K562 (cell line): ENCODE measurements around the gene C16orf92. TPM values are rescaled to one million over a fixed set of nuclear protein-coding genes. Genes with fewer than 3 reads are reported as not detected.

Source experiments
- ATAC-seq: fragments of 200-7000 bp; cut with Tn5 transposase; 3 replicates; pipeline ENCODE4 v1.9.1; 2020; ENCODE audit warnings: moderate library complexity
- BruUV-seq: library from RNA; stranded (reverse); fragments of 400-500 nt; replicated peaks from 2 replicates; lab custom pipeline; 2021; lab: Mats Ljungman, UMichigan
- CTCF ChIA-PET: fragments of 300-600 bp; formaldehyde crosslinking; extraction: SDS; loops from one replicate; lab custom pipeline; 2021; ENCODE audit warnings: low intra/inter-chr PET ratio; lab: Yijun Ruan, JAX
- POLR2A ChIA-PET: fragments of 300-600, 350-650 bp; sonication (Branson Sonifier 250); formaldehyde crosslinking; extraction: SDS; loops from one replicate; lab custom pipeline; 2021; ENCODE audit warnings: antibody characterized with exemption, inconsistent platforms; lab: Yijun Ruan, JAX
- DNase-seq, 4 experiments: peaks; one replicate each; pipeline versions ENCODE4 v3.0.0 to v3.0.0-alpha.2; 2011 to 2018; ENCODE audit warnings: low spot score in 3 of 4, mixed read lengths in 3 of 4; ENCODE audit errors: extremely low read depth in 1 of 4
- FAIRE-seq: peaks from 2 replicates; lab custom pipeline; 2011; peaks lifted over from hg19 to GRCh38; lab: Jason Lieb, UNC
- H2AFZ ChIP-seq: 2 replicates; pipeline ENCODE4 v1.6.0; 2011; ENCODE audit warnings: low read depth, low read length, control low read depth, inconsistent platforms
- H3K27ac ChIP-seq: fragments of 200-600 bp; 3 replicates; pipeline ENCODE4 v1.8.0; 2011; ENCODE audit warnings: low read depth, mild to moderate bottlenecking, control low read depth, inconsistent platforms, low read length, moderate library complexity, mixed read lengths; ENCODE audit errors: extremely low read depth
- H3K27me3 ChIP-seq, 2 experiments: fragments of 300-600 bp in 1 of 2; 2 replicates in 1 of 2; 3 replicates in 1 of 2; pipeline versions ENCODE4 v1.6.0 to v1.8.0; 2011; ENCODE audit warnings: inconsistent platforms in 2 of 2, low read length in 2 of 2, mild to moderate bottlenecking in 1 of 2, mixed read lengths in 1 of 2, moderate library complexity in 1 of 2; ENCODE audit not compliant: control insufficient read depth in 2 of 2, insufficient read depth in 2 of 2
- H3K36me3 ChIP-seq: fragments of 300-600 bp; 3 replicates; pipeline ENCODE4 v1.8.0; 2011; ENCODE audit warnings: mild to moderate bottlenecking, low read length, inconsistent platforms; ENCODE audit not compliant: control insufficient read depth, insufficient read depth
- H3K4me1 ChIP-seq, 2 experiments: fragments of 200-600 bp in 1 of 2; replicated peaks in 1 of 2; 2 replicates in 1 of 2; 3 replicates in 1 of 2; pipeline versions ENCODE4 v1.5.1 to v1.8.0; 2011; ENCODE audit warnings: inconsistent platforms in 2 of 2, low read length in 2 of 2, mild to moderate bottlenecking in 1 of 2, mixed read lengths in 1 of 2, moderate library complexity in 1 of 2; ENCODE audit not compliant: control insufficient read depth in 2 of 2, insufficient read depth in 2 of 2
- H3K4me2 ChIP-seq: 2 replicates; pipeline ENCODE4 v1.6.1; 2011; ENCODE audit warnings: low read length, control low read depth, inconsistent platforms, mixed read lengths; ENCODE audit not compliant: insufficient read depth
- H3K4me3 ChIP-seq: fragments of 200-600 bp; sonication (generic), shearing (Covaris generic); 2 replicates; pipeline ENCODE4 v1.5.1; 2016; ENCODE audit warnings: control low read depth, inconsistent platforms
- H3K79me2 ChIP-seq: fragments of 200-600 bp; 3 replicates; pipeline ENCODE4 v1.8.0; 2011; ENCODE audit warnings: low read length, inconsistent platforms; ENCODE audit not compliant: control insufficient read depth, insufficient read depth
- H3K9ac ChIP-seq, 2 experiments: 2 replicates each; pipeline versions ENCODE4 v1.6.0 to v1.6.1; 2011; ENCODE audit warnings: low read depth in 2 of 2, low read length in 2 of 2, control low read depth in 1 of 2, inconsistent platforms in 1 of 2, mild to moderate bottlenecking in 1 of 2, mixed read lengths in 1 of 2; ENCODE audit not compliant: insufficient read depth in 1 of 2
- H3K9me1 ChIP-seq: one replicate; pipeline ENCODE4 v1.6.0; 2011; ENCODE audit warnings: inconsistent platforms, mild to moderate bottlenecking, low read length, moderate library complexity; ENCODE audit not compliant: control insufficient read depth, insufficient read depth
- H3K9me3 ChIP-seq: replicated peaks from 2 replicates; pipeline ENCODE4 v1.5.1; 2011; ENCODE audit warnings: low read depth, low read length, inconsistent platforms; ENCODE audit not compliant: control insufficient read depth, insufficient read depth
- H4K20me1 ChIP-seq: replicated peaks from 2 replicates; pipeline ENCODE4 v1.6.1; 2011; ENCODE audit warnings: low read length, inconsistent platforms, mixed read lengths; ENCODE audit not compliant: control insufficient read depth, insufficient read depth
- CSDE1 ChIP-seq, 2 experiments: fragments of 450-650 bp; IDR thresholded peaks; 2 replicates each; pipeline ENCODE4 v1.6.1; 2016; ENCODE audit warnings: mild to moderate bottlenecking in 1 of 2
- JUND ChIP-seq, 2 experiments: IDR thresholded peaks; 2 replicates in 1 of 2; 3 replicates in 1 of 2; pipeline ENCODE4 v1.6.1; 2011; ENCODE audit warnings: borderline replicate concordance in 2 of 2, low read depth in 2 of 2, low read length in 2 of 2, improper control_type of control experiment in 1 of 2, missing biosample characterization in 1 of 2, missing genetic modification characterization in 1 of 2, missing genetic modification reagents in 1 of 2
- ZNF121 ChIP-seq: sonication (generic); formaldehyde crosslinking; conservative IDR thresholded peaks from 2 replicates; pipeline ENCODE4 v1.8.0; 2022; ENCODE audit warnings: missing genetic modification reagents
- WGBS: fragments of 100-300 bp; shearing (Covaris generic); methylation state at CpG from one replicate; pipeline ENCODE4 v1.1.6; 2016; ENCODE audit warnings: low coverage, mixed read lengths; ENCODE audit not compliant: insufficient coverage; ENCODE audit errors: missing lambda C conversion rate; 5-methylcytosine and 5-hydroxymethylcytosine counted together
- in situ Hi-C: fragments of 300-500 bp; cut with MboI; formaldehyde crosslinking; loops from 4 replicates; pipeline ENCODE4 v1.15.0; 2018; ENCODE audit warnings: inconsistent platforms, mixed read lengths
- intact Hi-C: fragments of 100-400 bp; cut with micrococcal nuclease; formaldehyde crosslinking; loops from 2 replicates; pipeline ENCODE4 v1.14.2; 2022
- polyA plus RNA-seq, 8 experiments: library from polyadenylated mRNA; depleted of rRNA in 4 of 8; stranded (reverse) in 5 of 8; unstranded in 3 of 8; fragments of >200 nt; fragmentation: Nextera tagmentation in 2 of 8; fragmentation: Illumina TruSeq in 1 of 8; extraction: Ambion mirVana in 2 of 8; extraction: Trizol in 1 of 8; gene quantifications; 2 replicates each; pipeline versions ENCODE4 v1.2.1 to v1.2.3, GENCODE V29; 2011 to 2014; ENCODE audit warnings: inconsistent platforms in 1 of 8, missing spikeins in 1 of 8
- total RNA-seq, 7 experiments: library from RNA; depleted of rRNA in 6 of 7; stranded (reverse); fragments of >200 nt in 6 of 7; fragmentation: Illumina TruSeq in 2 of 7; extraction: Trizol in 2 of 7; gene quantifications; 2 replicates each; pipeline versions ENCODE4 v1.2.1 to v1.2.3, GENCODE V29; 2011 to 2021; ENCODE audit warnings: low replicate concordance in 1 of 7
- TF ChIP-seq, protein P1 (sequence below): fragments of 450-650 bp; IDR thresholded peaks from 2 replicates; pipeline ENCODE4 v1.6.1; 2017; ENCODE audit warnings: antibody characterized with exemption, mild to moderate bottlenecking
- TF ChIP-seq, protein P2 (sequence below): fragments of 450-650 bp; IDR thresholded peaks from 2 replicates; pipeline ENCODE4 v1.6.1; 2017; ENCODE audit warnings: antibody characterized with exemption
- TF ChIP-seq, protein P3 (sequence below), 2 experiments: fragments of 450-650 bp; IDR thresholded peaks; 2 replicates each; pipeline ENCODE4 v1.6.1; 2016; ENCODE audit warnings: mild to moderate bottlenecking in 2 of 2, borderline replicate concordance in 1 of 2, low read depth in 1 of 2, moderate library complexity in 1 of 2

Gene C16orf92
- total and polyA plus RNA-seq, 9 of the 15 experiments (the other 6 are each of a cell fraction or from before 2014, with no cell fraction given) = not detected

DNA sequence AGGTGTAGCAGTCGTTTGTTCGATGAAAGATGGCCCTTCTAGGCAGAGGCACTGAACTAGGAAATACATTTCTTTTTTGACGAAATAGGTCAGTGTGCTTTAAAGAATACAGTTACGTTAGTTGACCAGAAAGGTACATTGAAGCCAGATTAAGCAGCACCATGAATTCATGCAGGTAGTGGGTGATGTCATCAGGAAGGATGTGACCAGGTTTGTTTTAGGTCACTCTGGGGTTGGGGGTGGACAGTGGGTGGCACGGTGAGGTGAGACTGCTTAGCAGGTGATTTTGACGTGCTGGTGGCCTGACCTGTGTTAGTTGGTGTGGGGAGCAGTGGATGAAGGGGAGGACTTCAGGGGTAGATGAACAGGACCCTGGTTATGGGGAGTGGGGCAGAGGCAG is 23.4 kb upstream of the C16orf92 start:
- POLR2A ChIA-PET = no interaction called here
- ATAC-seq (no peak), FAIRE-seq (no peak), DNase-seq (no peak)
- BruUV-seq = no TSS peak
- Histone ChIP-seq H3K9me3 (no peaks in the 10 kb centered on the region), H3K79me2 (peaks cover 15% of the 10 kb centered on the region), H3K9ac (no peak overlapping the region), H3K36me3 (peaks cover 29% of the 10 kb centered on the region; the same call in 2 of the 3 replicates), H3K4me1 (peaks cover 10 to 53% of the 10 kb centered on the region in 2 experiments; a peak in 4 of 5 replicates), H4K20me1 (no peaks in the 10 kb centered on the region), H3K27ac (no peak overlapping the region), H3K4me2 (no peak overlapping the region), H3K9me1 (no peaks in the 10 kb centered on the region), H2AFZ (no peak overlapping the region), H3K4me3 (no peak overlapping the region), H3K27me3 (no peaks in the 10 kb centered on the region)
- CTCF ChIA-PET = no interaction called here
- intact Hi-C loops (loop anchor here (5.0 kb wide), 1 partner anchor 72 kb away; the partner anchor contains the start of gene KCTD13), in situ Hi-C loops (no loop called here)
- 88% methylated on average over 6 of the region's 6 CpGs for WGBS
- TF ChIP-seq, protein P1, sequence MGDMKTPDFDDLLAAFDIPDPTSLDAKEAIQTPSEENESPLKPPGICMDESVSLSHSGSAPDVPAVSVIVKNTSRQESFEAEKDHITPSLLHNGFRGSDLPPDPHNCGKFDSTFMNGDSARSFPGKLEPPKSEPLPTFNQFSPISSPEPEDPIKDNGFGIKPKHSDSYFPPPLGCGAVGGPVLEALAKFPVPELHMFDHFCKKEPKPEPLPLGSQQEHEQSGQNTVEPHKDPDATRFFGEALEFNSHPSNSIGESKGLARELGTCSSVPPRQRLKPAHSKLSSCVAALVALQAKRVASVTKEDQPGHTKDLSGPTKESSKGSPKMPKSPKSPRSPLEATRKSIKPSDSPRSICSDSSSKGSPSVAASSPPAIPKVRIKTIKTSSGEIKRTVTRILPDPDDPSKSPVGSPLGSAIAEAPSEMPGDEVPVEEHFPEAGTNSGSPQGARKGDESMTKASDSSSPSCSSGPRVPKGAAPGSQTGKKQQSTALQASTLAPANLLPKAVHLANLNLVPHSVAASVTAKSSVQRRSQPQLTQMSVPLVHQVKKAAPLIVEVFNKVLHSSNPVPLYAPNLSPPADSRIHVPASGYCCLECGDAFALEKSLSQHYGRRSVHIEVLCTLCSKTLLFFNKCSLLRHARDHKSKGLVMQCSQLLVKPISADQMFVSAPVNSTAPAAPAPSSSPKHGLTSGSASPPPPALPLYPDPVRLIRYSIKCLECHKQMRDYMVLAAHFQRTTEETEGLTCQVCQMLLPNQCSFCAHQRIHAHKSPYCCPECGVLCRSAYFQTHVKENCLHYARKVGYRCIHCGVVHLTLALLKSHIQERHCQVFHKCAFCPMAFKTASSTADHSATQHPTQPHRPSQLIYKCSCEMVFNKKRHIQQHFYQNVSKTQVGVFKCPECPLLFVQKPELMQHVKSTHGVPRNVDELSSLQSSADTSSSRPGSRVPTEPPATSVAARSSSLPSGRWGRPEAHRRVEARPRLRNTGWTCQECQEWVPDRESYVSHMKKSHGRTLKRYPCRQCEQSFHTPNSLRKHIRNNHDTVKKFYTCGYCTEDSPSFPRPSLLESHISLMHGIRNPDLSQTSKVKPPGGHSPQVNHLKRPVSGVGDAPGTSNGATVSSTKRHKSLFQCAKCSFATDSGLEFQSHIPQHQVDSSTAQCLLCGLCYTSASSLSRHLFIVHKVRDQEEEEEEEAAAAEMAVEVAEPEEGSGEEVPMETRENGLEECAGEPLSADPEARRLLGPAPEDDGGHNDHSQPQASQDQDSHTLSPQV = no peak
- TF ChIP-seq ZNF121 (CRISPR knock-in tag) (no peak), CSDE1 (IDR thresholded peaks at IDR 0.05) (no peak), JUND (IDR thresholded peaks at IDR 0.05; ENCODE audit: borderline replicate concordance, low read depth, low read length) (no peak), JUND (tag; IDR thresholded peaks at IDR 0.05; ENCODE audit: borderline replicate concordance, low read depth, low read length) (no peak)
- TF ChIP-seq, protein P2, sequence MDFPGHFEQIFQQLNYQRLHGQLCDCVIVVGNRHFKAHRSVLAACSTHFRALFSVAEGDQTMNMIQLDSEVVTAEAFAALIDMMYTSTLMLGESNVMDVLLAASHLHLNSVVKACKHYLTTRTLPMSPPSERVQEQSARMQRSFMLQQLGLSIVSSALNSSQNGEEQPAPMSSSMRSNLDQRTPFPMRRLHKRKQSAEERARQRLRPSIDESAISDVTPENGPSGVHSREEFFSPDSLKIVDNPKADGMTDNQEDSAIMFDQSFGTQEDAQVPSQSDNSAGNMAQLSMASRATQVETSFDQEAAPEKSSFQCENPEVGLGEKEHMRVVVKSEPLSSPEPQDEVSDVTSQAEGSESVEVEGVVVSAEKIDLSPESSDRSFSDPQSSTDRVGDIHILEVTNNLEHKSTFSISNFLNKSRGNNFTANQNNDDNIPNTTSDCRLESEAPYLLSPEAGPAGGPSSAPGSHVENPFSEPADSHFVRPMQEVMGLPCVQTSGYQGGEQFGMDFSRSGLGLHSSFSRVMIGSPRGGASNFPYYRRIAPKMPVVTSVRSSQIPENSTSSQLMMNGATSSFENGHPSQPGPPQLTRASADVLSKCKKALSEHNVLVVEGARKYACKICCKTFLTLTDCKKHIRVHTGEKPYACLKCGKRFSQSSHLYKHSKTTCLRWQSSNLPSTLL = no peak
- TF ChIP-seq, protein P3, sequence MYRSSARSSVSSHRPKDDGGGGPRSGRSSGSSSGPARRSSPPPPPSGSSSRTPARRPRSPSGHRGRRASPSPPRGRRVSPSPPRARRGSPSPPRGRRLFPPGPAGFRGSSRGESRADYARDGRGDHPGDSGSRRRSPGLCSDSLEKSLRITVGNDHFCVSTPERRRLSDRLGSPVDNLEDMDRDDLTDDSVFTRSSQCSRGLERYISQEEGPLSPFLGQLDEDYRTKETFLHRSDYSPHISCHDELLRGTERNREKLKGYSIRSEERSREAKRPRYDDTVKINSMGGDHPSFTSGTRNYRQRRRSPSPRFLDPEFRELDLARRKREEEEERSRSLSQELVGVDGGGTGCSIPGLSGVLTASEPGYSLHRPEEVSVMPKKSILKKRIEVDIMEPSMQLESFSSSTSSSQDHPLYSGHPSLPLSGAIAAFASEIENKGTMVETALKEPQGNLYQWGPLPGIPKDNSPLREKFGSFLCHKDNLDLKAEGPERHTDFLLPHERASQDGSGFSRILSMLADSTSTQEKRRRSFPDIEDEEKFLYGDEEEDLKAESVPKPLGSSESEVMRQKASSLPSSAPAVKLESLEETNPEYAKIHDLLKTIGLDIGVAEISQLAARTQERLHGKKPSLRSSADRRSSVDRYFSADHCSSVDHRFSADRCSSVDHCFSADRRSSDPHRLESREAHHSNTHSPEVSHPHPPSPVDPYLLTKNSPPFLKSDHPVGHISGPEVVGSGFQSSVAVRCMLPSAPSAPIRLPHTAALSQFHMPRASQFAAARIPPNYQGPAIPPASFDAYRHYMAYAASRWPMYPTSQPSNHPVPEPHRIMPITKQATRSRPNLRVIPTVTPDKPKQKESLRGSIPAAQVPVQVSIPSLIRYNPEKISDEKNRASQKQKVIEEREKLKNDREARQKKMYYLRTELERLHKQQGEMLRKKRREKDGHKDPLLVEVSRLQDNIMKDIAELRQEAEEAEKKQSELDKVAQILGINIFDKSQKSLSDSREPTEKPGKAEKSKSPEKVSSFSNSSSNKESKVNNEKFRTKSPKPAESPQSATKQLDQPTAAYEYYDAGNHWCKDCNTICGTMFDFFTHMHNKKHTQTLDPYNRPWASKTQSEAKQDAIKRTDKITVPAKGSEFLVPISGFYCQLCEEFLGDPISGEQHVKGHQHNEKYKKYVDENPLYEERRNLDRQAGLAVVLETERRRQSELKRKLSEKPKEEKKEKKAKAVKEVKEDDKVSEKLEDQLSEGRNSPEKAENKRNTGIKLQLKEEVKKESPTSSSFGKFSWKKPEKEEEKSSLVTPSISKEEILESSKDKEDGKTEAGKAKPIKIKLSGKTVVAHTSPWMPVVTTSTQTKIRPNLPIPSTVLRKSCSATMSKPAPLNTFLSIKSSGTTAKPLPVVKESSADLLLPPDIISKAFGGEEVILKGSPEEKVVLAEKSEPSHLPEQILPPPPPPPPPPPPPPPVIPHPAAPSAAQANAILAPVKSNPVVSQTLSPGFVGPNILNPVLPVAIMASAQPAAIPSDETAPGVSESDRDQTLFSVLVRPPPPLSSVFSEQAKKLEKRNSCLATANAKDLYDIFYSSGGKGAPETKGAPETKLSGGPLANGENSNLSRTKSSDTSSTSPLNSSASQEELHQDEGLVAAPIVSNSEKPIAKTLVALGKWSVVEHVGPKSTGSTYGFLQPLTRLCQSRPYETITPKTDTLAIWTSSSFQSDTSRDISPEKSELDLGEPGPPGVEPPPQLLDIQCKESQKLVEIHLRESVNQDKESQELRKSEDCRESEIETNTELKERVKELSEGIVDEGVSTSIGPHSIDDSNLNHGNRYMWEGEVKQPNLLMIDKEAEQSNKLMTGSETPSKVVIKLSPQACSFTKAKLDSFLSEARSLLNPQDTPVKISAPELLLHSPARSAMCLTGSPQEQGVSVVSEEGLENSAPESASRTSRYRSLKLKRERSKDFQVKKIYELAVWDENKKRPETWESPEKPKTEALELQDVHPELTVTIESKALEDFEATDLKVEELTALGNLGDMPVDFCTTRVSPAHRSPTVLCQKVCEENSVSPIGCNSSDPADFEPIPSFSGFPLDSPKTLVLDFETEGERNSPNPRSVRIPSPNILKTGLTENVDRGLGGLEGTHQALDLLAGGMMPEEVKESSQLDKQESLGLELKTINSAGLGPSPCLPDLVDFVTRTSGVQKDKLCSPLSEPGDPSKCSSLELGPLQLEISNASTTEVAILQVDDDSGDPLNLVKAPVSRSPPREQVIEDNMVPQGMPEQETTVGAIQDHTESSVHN (IDR thresholded peaks at IDR 0.05; ENCODE audit: borderline replicate concordance in 1 of 2, low read depth in 1 of 2) = no peak
